WI38 (cell line): ENCODE measurements around the gene ZNF33B.

Experiments
- H3K4me3 ChIP-seq: 2 replicates; pipeline ENCODE4 v1.5.1; 2011; ENCODE audit warnings: low read depth, mild to moderate bottlenecking, control low read depth, low read length
- TF ChIP-seq, protein P1 (sequence below): IDR thresholded peaks from 2 replicates; pipeline ENCODE4 v1.5.1; 2012; ENCODE audit warnings: low read depth, mild to moderate bottlenecking, control low read depth, low read length

The ZNF33B gene

DNA sequence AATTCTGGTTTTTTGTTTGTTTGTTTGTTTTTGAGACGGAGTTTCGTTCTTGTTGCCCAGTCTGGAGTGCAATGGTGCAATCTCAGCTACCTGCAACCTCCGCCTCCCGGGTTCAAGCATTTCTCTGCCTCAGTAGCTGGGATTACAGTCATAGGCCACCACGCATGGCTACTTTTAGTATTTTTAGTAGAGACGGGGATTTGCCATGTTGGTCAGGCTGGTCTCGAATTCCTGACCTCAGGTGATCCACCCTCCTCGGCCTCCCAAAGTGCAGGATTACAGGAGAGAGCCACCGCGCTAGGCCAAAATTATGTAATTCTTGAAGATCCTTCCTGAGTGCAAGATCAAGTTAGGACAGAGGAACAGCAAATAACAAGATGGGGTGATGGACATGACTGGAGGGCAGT lies 719 bp downstream of the ZNF33B start:
- TF ChIP-seq, protein P1, sequence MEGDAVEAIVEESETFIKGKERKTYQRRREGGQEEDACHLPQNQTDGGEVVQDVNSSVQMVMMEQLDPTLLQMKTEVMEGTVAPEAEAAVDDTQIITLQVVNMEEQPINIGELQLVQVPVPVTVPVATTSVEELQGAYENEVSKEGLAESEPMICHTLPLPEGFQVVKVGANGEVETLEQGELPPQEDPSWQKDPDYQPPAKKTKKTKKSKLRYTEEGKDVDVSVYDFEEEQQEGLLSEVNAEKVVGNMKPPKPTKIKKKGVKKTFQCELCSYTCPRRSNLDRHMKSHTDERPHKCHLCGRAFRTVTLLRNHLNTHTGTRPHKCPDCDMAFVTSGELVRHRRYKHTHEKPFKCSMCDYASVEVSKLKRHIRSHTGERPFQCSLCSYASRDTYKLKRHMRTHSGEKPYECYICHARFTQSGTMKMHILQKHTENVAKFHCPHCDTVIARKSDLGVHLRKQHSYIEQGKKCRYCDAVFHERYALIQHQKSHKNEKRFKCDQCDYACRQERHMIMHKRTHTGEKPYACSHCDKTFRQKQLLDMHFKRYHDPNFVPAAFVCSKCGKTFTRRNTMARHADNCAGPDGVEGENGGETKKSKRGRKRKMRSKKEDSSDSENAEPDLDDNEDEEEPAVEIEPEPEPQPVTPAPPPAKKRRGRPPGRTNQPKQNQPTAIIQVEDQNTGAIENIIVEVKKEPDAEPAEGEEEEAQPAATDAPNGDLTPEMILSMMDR, result no peak
- H3K4me3 ChIP-seq, result peak overlapping the region; percentile 87

DNA sequence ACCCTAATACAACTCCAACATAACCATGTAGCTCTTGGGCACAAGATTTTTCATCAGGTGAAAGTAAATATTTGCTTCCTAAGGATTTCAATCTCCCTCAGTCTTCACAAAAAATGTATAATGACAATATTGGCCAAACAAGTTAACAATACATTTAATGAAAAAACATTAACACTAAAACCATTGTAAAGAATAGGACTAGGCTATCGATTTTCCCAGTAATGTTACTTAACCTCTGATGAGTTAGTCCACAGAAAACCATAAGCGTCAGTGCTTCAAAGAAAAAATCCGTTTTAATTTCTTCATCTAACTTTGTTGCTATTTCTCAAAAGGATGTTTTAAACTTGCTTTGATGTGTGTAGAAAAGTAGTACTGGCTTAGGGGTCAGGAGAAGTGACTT lies 1.2 kb downstream of the ZNF33B start:
- H3K4me3 ChIP-seq, result no peak overlapping the region
- TF ChIP-seq, protein P1, result no peak

DNA sequence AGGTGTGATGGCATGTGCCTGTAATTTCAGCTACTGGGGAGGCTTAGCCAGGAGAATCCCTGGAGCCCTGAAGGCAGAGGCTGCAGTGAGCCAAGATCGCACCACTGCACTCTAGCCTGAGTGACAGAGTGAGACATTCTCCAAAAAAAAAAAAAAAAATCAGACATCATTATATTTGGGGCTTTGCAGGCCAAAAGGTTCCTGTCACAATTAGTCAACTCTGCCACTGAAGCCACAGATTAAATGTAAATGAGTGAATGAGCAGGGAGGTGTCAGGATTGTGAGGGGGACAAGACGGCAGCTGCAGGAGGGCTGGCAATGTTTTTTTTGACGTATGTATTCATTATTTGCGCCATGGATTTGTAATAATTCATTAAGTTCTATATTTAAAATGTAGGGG lies 3.3 kb downstream of the ZNF33B start:
- TF ChIP-seq, protein P1, result no peak

DNA sequence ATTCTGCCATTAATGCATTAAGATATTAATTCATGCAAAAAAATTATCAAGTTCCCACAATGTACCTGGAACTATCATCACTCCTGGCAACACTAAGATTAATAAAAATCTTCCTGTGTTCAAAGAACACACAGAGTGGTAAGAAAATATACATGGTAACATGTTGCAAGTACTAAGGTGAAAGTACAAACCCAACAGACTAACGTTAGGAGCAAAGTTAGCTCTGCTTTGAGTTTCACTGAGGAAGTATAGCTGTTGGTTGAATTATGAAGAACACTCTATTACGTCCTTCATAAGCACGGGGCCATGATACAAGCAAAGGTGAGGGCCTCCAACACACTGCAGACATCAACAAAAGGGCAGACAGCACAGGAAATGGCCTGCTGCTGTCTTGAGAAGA lies 5.8 kb downstream of the ZNF33B start:
- TF ChIP-seq, protein P1, result no peak
- H3K4me3 ChIP-seq, result no peak overlapping the region

More for the DNA sequence above, 3.3 kb downstream of the ZNF33B start:
- H3K4me3 ChIP-seq, result no peak overlapping the region

DNA sequence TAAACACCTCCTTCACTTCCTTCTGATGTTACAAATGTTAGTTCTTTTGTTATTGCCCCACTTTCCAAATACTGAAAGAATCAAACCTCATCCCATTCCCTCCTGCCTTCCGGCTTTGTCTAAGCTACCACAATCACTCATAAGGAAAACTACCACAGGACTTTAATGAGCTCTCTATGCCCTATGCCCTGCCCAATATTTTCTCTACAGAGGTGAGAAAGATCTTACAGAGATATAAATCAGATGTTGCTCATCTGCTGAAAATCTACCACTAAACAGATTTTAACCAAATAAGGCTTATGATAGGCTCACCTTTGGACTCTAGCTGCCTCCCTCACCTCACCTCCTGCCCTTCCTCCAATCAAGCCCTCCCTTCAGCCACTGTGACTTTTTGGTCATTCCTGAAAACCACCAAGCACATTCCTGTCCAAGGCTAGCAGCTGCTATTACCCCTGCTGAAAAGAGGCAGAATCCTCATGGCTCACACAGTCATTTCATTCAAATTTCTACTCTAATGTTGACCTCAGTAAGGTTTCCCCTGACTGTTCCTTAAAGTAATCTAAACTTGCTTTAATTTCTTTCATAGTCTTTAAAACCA lies 7.7 kb downstream of the ZNF33B start:
- TF ChIP-seq, protein P1, result no peak

DNA sequence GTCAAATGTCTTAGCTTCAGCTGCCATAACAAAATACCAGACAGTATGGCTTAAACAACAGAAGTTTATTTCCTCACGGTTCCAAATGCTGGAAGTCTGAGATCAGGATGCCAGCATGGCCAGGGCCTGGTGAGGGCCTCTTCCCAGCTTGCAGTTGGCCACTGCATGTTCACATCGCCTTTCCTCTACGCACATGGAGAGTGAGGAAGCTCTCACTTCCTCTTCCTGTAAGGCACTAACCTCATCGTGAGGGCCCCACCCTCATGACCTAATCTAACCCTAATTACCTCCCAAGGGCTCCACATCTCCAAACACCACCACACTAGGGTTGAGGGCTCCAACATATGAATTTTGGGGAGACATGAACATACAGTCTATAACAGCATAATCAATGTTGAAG lies 14.4 kb downstream of the ZNF33B start:
- TF ChIP-seq, protein P1, result no peak
- H3K4me3 ChIP-seq, result no peak overlapping the region

More for the DNA sequence above, 7.7 kb downstream of the ZNF33B start:
- no peak overlapping the region for H3K4me3 ChIP-seq

DNA sequence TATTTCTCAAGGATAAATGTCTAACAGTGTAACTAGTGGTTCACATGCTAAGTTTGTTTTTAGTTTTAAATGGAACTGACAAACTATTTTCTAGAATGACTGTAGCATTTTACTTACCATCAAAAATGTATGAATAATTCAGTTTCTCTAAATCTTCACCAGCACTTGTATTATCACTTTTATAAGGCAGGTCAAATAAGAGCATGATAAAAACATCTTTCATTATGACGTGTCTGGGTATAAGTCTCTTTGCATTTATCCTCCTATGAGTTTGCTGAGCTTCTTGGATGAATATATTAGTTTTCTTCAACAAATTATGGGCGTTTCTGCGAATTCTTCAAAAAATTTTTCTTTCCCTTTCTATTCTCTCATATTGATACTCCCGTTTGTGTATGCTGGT lies 19.9 kb downstream of the ZNF33B start:
- H3K4me3 ChIP-seq, result no peak overlapping the region
- TF ChIP-seq, protein P1, result no peak
